NCI-H82 treated with DMSO at 0.1 percent for 48 hours (cell line): ENCODE results near the gene PIP5K1C.
"Not testable (repeated sequence)": the region's sequence is repeated elsewhere in the genome, so short reads cannot be mapped to it uniquely, and the experiment has no call there.

ENCODE experiments used
- DNase-seq: peaks from one replicate; lab custom pipeline; 2025; ENCODE audit not compliant: unreplicated experiment; lab: John Stamatoyannopoulos, UW

The PIP5K1C gene

DNA sequence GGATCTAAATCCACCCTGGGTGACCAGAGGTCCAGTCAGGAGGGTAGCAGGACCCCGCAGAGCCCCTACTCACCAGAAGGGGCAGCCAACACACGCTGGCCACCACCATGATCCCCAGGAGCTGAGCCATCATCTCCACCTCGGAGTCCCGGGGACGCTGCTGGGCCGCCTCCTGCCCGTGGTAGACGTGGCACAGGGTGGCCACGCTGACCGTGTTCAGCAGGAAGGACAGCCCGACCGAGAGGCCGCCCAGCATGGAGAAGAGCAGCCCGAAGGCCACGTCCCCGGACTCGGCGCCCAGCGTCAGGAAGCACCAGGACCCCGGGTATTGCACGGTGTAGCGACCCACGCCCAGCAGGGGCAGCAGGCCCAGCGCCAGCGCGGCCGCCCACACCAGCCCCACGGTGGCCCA is 100.5 kb downstream of the PIP5K1C start:
- DNase-seq = no peak

DNA sequence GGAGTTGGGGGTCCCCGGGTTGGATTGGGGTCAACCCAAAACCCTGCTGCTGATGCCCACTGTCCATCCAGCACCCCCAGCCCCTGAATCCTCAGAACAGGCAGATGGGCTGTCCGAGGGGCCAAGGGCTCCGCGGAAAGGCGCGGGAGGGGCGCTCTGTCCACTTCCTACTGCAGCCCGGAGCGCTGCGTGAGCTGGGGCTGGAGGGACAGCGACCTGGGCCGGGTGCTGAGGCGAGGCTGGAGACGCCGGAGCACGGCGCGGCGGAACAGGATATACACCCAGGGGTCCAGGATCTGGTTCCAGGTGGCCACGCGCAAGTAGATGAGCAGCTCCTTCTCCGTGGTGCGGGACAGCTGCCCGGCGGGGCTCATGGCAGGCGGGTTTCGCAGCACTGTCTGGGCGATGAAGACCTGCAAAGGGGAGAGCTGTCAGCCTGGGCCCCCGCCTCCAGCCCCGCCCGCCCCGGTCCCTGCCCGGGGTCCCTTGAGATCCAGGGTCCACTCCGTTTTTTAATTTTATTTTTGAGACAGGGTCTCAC is 104.7 kb downstream of the PIP5K1C start:
- no peak for DNase-seq

DNA sequence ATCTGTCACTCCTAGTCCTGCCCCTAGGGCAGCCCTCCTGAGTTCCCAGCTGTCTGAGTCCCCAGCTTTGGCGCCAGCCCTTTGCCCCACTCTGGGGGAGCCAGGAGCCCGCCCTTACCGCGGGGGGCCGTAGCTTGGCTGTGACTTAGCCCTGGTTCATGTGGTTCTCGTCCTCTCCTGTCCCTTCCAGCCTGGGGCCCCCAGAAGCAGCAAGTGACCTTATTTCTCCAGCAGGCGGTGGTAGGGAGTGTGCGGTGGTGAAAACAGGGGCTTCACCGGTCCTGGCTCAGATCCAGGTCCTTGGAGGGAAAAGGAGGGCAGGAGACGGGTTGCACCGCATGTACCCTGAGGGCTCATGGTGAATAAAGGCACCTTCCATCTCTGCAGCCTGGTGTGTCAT is 107.1 kb downstream of the PIP5K1C start:
- DNase-seq = no peak

DNA sequence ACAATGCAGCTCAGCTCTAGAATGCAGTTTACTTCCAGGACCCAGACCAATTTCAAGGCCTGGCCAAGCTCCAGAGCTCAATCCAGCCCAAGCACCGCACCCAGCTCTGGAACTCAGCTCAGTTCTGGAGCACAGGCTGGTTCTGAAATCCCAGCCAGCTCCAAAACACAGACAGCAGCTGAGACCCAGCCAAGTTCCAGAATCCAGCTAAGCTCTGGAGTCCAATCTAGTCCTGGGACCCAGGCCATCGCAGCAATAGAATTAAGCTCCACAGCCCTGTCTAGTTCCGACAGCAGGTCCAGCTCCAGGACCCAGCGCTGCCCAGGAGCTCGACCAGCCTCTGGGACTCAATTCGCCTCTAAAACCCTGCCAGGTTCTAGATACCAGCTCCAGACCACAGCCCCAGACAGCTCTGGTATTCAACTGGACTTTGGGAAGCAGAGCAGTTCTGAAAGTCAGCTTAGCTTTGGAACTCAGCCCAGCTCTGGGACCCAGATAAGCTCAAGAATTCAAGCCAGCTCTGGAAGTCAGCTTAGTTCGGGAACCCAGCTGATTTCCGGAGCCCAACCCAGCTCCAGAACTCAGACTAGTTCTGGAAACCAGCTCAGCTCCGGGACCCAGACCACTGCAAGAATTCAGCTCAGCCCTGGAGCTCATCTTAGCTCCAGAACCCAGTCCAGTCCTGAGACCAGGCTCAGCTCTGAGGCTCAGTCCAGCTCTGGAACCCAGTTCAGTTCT is 108.2 kb downstream of the PIP5K1C start:
- no peak for DNase-seq

DNA sequence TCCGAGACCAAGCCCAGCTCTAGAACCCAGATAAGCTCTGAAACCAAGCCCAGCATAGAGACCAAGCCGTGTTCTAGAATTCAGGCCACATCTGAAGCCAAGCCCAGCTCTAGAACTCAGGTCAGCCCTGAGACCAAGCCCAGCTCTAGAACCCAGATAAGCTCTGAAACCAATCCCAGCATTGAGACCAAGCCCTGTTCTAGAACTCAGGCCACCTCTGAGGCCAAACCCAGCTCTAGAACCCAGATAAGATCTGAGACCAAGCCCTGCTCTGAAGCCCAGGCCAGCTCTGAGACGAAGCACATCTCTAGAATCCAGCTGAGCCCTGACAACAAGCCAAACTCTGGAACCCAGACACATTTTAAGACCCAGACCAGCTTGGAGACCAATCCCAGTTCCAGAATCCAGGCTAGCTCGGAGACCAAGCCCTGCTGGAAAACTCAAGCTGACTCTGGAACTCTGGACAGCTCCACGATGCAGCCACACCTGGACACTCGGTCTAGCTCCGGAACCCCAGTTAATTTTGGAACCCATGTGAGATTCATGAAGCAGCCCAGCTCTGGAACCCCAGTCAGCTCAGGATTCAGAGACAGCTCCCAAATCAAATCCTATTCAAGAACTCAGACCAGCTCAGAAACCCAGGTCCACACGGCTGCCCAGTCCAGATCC is 109.1 kb downstream of the PIP5K1C start:
- no peak for DNase-seq

DNA sequence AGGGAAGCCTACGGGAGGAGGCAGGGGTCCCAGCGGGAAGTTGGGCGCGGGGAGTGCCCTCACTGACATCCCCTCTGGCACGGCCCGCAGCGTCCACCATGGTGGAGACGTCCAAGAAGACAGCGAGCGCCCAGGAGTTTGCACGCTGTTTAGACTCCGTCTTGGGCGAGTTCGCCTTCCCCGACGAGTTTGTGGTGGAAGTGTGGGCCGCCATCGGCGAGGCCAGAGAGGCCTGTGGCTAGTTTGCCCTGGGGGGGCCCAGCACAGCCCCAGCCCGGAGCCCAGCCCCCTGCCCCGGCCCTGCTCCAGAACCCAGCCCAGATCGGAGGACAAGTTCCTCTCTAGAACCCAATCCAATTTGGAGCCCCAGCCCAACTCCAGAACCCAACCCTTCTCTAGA is 110.3 kb downstream of the PIP5K1C start:
- no peak for DNase-seq

DNA sequence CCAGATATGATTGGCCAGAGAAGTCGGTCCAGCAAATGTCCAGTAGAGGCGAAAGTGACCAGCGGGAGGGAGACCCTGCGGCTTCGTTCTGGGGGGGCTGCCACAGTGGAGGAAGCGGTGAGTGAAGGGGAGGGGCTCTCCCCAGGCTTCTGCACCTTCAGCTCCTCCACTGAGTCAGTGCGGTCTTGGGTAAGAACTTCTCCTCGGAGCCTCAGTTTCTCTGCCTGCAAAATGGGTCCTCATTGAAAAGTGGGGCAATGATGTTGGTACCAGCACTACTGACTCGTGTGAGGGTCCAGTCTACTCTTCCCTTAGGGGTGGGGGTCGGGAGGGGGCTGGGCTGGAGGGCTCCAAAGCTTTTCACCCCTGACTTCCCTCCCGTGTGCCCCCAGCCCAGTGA is 110.8 kb downstream of the PIP5K1C start:
- no peak for DNase-seq

DNA sequence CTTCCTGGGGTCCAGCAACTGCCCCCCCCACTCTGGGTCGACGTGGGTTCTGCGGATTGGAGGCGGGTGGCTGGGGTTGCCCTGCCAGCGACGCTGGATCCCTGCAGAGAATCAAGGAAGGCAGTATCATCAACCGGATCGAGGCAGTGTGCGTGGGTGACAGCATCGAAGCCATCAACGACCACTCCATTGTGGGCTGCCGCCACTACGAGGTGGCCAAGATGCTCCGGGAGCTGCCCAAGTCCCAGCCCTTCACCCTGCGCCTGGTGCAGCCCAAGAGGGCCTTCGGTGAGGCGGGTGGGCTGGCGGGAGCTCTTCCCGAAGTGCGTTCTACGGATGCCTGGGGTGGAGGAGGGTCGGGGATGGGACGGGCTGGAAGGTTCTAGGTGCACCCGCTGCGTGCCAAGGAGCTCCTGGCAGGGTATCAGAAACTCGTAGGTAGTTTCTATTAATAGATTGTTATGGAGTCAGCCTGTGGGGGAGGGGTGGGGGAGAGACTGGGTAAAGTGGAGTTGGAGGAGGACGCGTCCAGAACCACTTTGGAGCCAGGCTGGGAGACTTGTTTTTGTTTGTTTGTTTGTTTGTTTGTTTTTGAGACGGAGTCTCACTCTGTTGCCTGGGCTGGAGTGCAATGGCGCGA is 113.4 kb downstream of the PIP5K1C start:
- no peak for DNase-seq

DNA sequence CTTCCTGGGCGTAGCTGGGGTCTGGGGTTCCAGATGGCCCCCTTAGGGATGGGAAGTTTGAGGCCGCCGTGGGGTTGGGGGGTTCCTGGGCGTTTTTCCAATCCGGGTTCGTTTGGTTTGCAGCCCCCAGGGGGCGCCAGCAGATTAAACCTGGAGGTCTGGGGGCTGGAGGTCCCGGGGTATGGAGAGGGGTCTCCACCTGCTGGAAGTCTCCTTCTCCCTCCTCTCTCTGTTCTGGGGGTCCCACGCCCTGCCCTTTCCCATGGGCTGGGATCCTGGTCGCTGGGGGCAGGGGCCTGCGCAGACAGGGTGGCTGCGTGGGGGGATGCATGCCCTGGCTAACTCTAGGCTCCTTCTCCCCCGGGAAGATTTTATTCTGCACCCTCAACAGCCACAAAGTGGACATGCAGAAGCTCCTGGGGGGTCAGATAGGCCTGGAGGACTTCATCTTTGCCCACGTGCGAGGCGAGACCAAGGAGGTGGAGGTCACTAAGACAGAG is 114.1 kb downstream of the PIP5K1C start:
- DNase-seq = no peak

DNA sequence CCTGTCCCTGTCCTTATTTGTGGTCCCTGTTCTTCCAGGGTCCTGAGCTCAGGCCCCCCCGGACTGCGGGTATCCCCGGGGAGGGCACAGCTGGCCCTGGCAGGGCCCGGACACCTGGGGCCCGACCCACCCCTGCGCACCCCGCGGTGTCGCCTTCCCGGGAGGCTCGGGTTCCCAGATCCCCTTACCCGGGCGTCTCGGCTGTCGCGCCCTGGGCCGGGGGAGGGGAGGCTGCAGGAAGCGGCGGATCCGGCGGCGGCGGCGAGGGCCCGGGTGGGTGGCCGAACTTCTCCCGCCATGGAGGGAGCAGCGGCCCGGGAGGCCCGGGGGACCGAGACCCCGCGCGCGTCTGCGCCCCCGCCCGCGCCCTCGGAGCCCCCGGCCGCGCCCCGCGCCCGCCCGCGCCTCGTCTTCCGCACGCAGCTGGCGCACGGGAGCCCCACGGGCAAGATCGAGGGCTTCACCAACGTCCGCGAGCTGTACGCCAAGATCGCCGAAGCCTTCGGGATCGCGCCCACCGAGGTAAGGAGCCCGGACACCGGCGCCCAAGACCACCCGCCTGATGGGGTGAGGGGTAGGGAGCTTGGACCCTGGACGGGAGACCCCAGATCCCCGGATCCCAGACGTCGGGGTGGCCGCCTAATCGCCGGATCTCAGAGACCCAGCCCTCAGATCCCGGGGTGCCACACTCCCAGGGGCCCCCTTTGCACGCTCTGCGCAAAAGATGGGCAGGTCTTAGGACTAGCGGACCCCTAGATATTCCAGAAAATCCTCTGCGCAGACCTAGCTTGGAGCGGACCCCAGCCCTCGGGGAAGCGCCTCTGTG is 114.8 kb downstream of the PIP5K1C start, which contains the start of gene GIPC3:
TSS of gene GIPC3 (plus strand) at position 178 of the 826 bp plus-strand sequence. CDS start at position 298, 120 bp downstream.
- DNase-seq = no peak

DNA sequence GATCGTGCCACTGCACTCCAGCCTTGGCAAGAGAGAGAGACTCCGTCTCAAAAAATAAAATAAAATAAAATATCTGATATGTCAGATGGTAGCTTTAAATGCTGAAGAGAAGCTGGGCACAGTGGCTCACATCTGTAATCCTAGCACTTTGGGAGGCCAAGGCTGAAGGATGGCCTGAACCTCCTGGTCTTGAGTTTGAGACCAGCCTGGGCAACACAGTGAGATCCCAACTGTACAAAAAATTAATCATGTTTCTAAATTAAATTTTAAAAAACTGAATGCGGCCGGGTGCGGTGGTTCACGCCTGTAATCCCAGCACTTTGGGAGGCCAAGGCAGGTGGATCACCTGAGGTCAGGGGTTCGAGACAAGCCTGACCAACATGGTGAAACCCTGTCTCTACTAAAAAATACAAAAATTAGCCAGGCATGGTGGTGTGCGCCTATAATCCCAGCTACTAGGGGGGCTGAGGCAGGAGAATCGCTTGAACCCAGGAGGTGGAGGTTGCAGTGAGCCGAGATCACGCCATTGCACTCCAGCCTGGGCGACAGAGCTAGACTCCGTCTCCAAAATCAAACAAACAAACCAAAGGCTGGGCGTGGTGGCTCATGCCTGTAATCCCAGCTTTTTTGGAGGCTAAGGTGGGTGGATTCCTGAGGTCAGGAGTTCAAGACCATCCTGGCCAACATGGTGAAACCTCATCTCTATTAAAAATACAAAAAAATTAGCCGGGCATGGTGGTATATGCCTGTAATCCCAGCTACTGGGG is 116.0 kb downstream of the PIP5K1C start:
- not testable (repeated sequence) for DNase-seq

DNA sequence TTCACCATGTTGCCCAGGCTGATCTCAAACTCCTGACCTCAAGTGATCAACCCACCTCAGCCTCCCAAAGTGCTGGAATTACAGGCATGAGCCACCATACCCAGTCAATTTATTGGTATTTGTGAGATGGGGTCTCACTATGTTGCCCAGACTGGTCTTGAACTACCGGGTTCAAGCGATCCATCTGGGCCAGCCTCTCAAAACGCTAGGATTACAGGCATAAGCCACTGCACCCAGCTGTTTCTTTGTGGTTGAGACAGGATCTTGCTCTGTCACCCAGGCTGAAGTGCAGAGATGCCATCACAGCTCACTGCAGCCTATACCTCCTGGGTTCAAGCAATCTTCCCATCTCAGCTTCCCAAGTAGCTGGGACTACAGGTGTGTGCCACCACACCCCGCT is 118.5 kb downstream of the PIP5K1C start:
- not testable (repeated sequence) for DNase-seq
